Naive thymus-derived CD8-positive, alpha-beta T cell (primary cell): ENCODE data around the gene BMPER. TPM values are rescaled to one million over a fixed set of nuclear protein-coding genes. Genes with fewer than 3 reads are reported as not detected.

Experiments
- ATAC-seq, 2 donors: fragments of 150-1000 bp; cut with Tn5 transposase in 1 of 2; sonication (Bioruptor Pico), chemical (Tn5 transposase) in 1 of 2; 1 replicate in 1 of 2; 2 replicates in 1 of 2; pipeline ENCODE4 v1.10.0; 2021; ENCODE audit warnings: mild to moderate bottlenecking in 2 of 2, moderate library complexity in 2 of 2
- POLR2A ChIA-PET: fragments of 350-600 bp; sonication (Branson Sonifier 250); formaldehyde crosslinking; loops from one replicate; lab custom pipeline; 2021; ENCODE audit warnings: antibody characterized with exemption; lab: Charles Lee
- DNase-seq, 10 donors: peaks; one replicate each; pipeline versions ENCODE4 v3.0.0 to v3.0.0-alpha.2; 2020 to 2022
- H3K27ac Mint-ChIP-seq, 10 donors: one replicate each; pipeline ENCODE4 v1.8.0; 2020 to 2022; ENCODE audit warnings: mild to moderate bottlenecking in 10 of 10, mixed read lengths in 10 of 10, moderate library complexity in 4 of 10, inconsistent platforms in 1 of 10
- H3K27me3 Mint-ChIP-seq, 5 donors: one replicate each; pipeline ENCODE4 v1.8.0; 2021 to 2022; ENCODE audit warnings: mixed read lengths in 5 of 5
- H3K36me3 Mint-ChIP-seq, 3 donors: one replicate each; pipeline ENCODE4 v1.8.0; 2020 to 2022; ENCODE audit warnings: mixed read lengths in 3 of 3, mild to moderate bottlenecking in 2 of 3, inconsistent platforms in 1 of 3
- H3K4me1 Mint-ChIP-seq, 4 donors: one replicate each; pipeline ENCODE4 v1.8.0; 2021 to 2022; ENCODE audit warnings: mixed read lengths in 4 of 4
- H3K4me3 Mint-ChIP-seq, 10 donors: one replicate each; pipeline ENCODE4 v1.8.0; 2020 to 2022; ENCODE audit warnings: mild to moderate bottlenecking in 10 of 10, mixed read lengths in 10 of 10, moderate library complexity in 6 of 10, inconsistent platforms in 1 of 10
- H3K9me3 Mint-ChIP-seq, 9 donors: one replicate each; pipeline ENCODE4 v1.8.0; 2020 to 2022; ENCODE audit warnings: mixed read lengths in 9 of 9, mild to moderate bottlenecking in 3 of 9, inconsistent platforms in 1 of 9, moderate library complexity in 1 of 9
- polyA plus RNA-seq, 3 donors: library from polyadenylated mRNA; unstranded; fragments of 300-500 nt; fragmentation: Illumina TruSeq; gene quantifications; one replicate each; pipeline ENCODE4 v1.2.3, GENCODE V29; 2021
- total RNA-seq, 8 experiments: library from RNA in 2 of 8; stranded (reverse) in 2 of 8; gene quantifications; one replicate each; pipeline ENCODE4 v1.2.3 and lab custom pipeline; 2021 to 2026

Gene BMPER
- total and polyA plus RNA-seq, 5 experiments from 2014 or later, result not detected

DNA sequence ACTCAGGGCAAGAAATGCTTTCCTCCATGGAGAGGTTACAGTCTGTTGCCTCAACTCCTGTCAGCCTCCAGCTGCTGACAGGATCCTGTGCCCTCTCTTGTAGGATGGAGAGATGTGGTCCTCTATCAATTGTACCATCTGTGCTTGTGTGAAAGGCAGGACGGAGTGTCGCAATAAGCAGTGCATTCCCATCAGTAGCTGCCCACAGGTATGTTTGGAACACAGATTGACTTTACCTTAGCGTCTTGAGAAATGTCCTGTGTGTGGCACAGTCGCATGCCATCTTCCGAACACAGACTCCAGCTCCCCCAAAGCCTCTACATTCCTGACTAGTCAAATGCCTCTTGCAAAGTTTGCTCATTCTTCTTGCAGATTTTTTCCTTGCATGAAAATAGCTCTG lies 152.6 kb downstream of the BMPER start:
- Mint-ChIP-seq H3K9me3 (peaks cover 0 to 4% (median 0%) of the 10 kb centered on the region in 9 donors), H3K36me3 (no peaks in the 10 kb centered on the region), H3K4me3 (no peak overlapping the region), H3K27ac (no peak overlapping the region), H3K4me1 (no peaks in the 10 kb centered on the region), H3K27me3 (peaks cover 0 to 9% (median 1%) of the 10 kb centered on the region in 5 donors)
- POLR2A ChIA-PET, result no interaction called here
- ATAC-seq (no peak), DNase-seq (no peak)

- POLR2A ChIA-PET, result no interaction called here
Observed at GRCh38 chr7:34058801-34059135, 153.4 kb downstream of the BMPER start.

GRCh38 chr7:34059136-34059828 lies 153.9 kb downstream of the BMPER start:
- no peaks in the 10 kb centered on the region for H3K36me3 Mint-ChIP-seq
- peaks cover 0 to 3% (median 0%) of the 10 kb centered on the region in 9 donors for H3K9me3 Mint-ChIP-seq
- peaks cover 0 to 9% (median 1%) of the 10 kb centered on the region in 5 donors for H3K27me3 Mint-ChIP-seq
- POLR2A ChIA-PET, result no interaction called here
- ATAC-seq (no peak), DNase-seq (no peak)
- no peaks in the 10 kb centered on the region for H3K4me1 Mint-ChIP-seq
- no peak overlapping the region for H3K4me3 Mint-ChIP-seq
- H3K27ac Mint-ChIP-seq, result no peak overlapping the region

More at GRCh38 chr7:34058801-34059135, 153.4 kb downstream of the BMPER start:
- no peaks in the 10 kb centered on the region for H3K4me1 Mint-ChIP-seq
- no peak overlapping the region for H3K4me3 Mint-ChIP-seq
- no peak for DNase-seq
- H3K27ac Mint-ChIP-seq, result no peak overlapping the region
- H3K9me3 Mint-ChIP-seq, result peaks cover 0 to 4% (median 0%) of the 10 kb centered on the region in 9 donors
- no peaks in the 10 kb centered on the region for H3K36me3 Mint-ChIP-seq
- ATAC-seq, result no peak
- peaks cover 0 to 9% (median 1%) of the 10 kb centered on the region in 5 donors for H3K27me3 Mint-ChIP-seq

GRCh38 chr7:34060196-34060947 lies 155.0 kb downstream of the BMPER start:
- POLR2A ChIA-PET, result no interaction called here
- Mint-ChIP-seq H3K4me1 (no peaks in the 10 kb centered on the region), H3K27ac (no peak overlapping the region), H3K36me3 (no peaks in the 10 kb centered on the region), H3K9me3 (peaks cover 0 to 5% (median 0%) of the 10 kb centered on the region in 9 donors), H3K4me3 (no peak overlapping the region), H3K27me3 (peaks cover 0 to 12% (median 1%) of the 10 kb centered on the region in 5 donors)
- DNase-seq (no peak), ATAC-seq (no peak)

- Mint-ChIP-seq H3K27ac (no peak overlapping the region), H3K27me3 (peaks cover 0 to 12% (median 0%) of the 10 kb centered on the region in 5 donors), H3K4me3 (no peak overlapping the region), H3K4me1 (no peaks in the 10 kb centered on the region), H3K9me3 (peaks cover 0 to 5% (median 0%) of the 10 kb centered on the region in 9 donors), H3K36me3 (no peaks in the 10 kb centered on the region)
- ATAC-seq (no peak), DNase-seq (no peak)
- POLR2A ChIA-PET, result no interaction called here
Observed at GRCh38 chr7:34061149-34061548, 155.8 kb downstream of the BMPER start.

GRCh38 chr7:34062341-34062740 lies 157.0 kb downstream of the BMPER start:
- H3K27me3 Mint-ChIP-seq, result peaks cover 0 to 12% (median 2%) of the 10 kb centered on the region in 5 donors
- POLR2A ChIA-PET, result no interaction called here
- no peaks in the 10 kb centered on the region for H3K36me3 Mint-ChIP-seq
- DNase-seq (no peak), ATAC-seq (no peak)
- peak overlapping the region in 1 of 10 donors; percentile 30 for H3K27ac Mint-ChIP-seq
- H3K4me1 Mint-ChIP-seq, result no peaks in the 10 kb centered on the region
- H3K9me3 Mint-ChIP-seq, result peaks cover 0 to 5% (median 0%) of the 10 kb centered on the region in 9 donors
- H3K4me3 Mint-ChIP-seq, result no peak overlapping the region

- DNase-seq (no peak), ATAC-seq (no peak)
- Mint-ChIP-seq H3K4me1 (no peaks in the 10 kb centered on the region), H3K4me3 (no peak overlapping the region), H3K27ac (peak overlapping the region in 1 of 10 donors; percentile 30), H3K36me3 (no peaks in the 10 kb centered on the region), H3K9me3 (peaks cover 0 to 5% (median 0%) of the 10 kb centered on the region in 9 donors), H3K27me3 (peaks cover 0 to 12% (median 2%) of the 10 kb centered on the region in 5 donors)
- POLR2A ChIA-PET, result no interaction called here
Observed at GRCh38 chr7:34062826-34063225, 157.5 kb downstream of the BMPER start.

DNA sequence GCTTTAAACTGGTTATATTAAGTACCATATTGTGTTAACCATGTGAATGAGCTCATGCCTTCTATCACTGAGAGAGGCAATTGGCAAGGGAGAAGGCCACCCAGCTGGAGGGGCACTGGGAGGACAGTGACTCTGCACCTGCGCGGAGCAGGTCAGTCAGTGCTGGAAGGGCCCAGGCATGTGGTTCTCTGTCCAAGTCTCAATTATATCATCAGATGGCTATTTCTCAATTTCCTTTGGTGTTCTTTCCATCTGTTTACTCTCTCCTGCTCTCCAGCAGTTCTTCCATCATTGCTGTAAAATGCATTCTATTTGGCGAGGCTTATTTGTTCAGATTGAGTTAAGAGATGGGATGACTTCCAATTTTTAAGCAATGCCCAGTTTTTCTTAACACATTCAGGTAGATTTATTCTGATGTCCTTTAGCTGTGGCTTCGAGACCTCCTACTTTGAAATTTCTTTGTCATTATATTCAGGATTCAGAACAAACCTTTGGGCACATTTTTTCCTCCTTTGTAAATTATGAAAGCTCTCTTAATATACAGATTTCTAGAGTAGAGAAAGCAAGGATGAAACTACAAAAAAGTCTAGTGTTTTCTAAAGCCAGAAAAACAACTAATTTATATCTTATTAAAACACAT lies 159.3 kb downstream of the BMPER start:
- H3K4me3 Mint-ChIP-seq, result no peak overlapping the region
- POLR2A ChIA-PET, result no interaction called here
- no peak for ATAC-seq

GRCh38 chr7:34066411-34066810 lies 161.1 kb downstream of the BMPER start:
- peaks cover 0 to 3% (median 0%) of the 10 kb centered on the region in 5 donors for H3K27me3 Mint-ChIP-seq
- POLR2A ChIA-PET, result no interaction called here
- DNase-seq (no peak), ATAC-seq (no peak)
- no peak overlapping the region for H3K4me3 Mint-ChIP-seq
- no peaks in the 10 kb centered on the region for H3K4me1 Mint-ChIP-seq
- H3K36me3 Mint-ChIP-seq, result no peaks in the 10 kb centered on the region
- no peak overlapping the region for H3K27ac Mint-ChIP-seq
- H3K9me3 Mint-ChIP-seq, result peaks cover 0 to 5% (median 0%) of the 10 kb centered on the region in 9 donors

More for the DNA sequence above, 159.3 kb downstream of the BMPER start:
- H3K27me3 Mint-ChIP-seq, result peaks cover 0 to 7% (median 0%) of the 10 kb centered on the region in 5 donors
- H3K27ac Mint-ChIP-seq, result no peak overlapping the region
- no peaks in the 10 kb centered on the region for H3K4me1 Mint-ChIP-seq
- H3K36me3 Mint-ChIP-seq, result no peaks in the 10 kb centered on the region
- peaks cover 0 to 5% (median 0%) of the 10 kb centered on the region in 9 donors for H3K9me3 Mint-ChIP-seq
- DNase-seq, result no peak

GRCh38 chr7:34067005-34067778 lies 161.9 kb downstream of the BMPER start:
- Mint-ChIP-seq H3K27ac (no peak overlapping the region), H3K4me3 (no peak overlapping the region), H3K9me3 (peaks cover 0 to 5% (median 0%) of the 10 kb centered on the region in 9 donors), H3K36me3 (peaks cover 0 to 4% (median 0%) of the 10 kb centered on the region in 3 donors), H3K27me3 (peaks cover 0 to 3% (median 2%) of the 10 kb centered on the region in 5 donors), H3K4me1 (no peaks in the 10 kb centered on the region)
- DNase-seq (no peak), ATAC-seq (no peak)
- POLR2A ChIA-PET, result no interaction called here

DNA sequence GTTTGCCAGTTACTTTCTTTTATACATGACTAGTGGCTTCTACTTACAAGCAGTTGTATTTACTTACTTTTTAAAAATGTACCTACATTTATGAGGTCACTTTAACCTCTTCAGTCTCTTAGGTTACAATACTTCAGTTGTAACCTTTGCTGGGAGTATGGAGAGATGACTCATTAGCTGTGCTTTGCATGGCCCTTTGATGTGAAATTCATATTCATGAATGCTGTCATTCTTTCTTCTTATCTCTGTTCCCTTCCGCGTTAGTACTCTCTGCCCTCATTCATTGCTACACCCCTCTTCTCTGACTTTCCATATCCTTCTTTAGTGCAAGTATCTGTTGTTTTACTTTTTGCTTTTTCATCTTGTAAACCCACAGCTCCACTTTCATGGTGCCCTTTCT lies 164.3 kb downstream of the BMPER start:
- Mint-ChIP-seq H3K4me1 (no peaks in the 10 kb centered on the region), H3K4me3 (no peak overlapping the region), H3K27me3 (peaks cover 0 to 10% (median 9%) of the 10 kb centered on the region in 5 donors), H3K36me3 (peaks cover 0 to 4% (median 0%) of the 10 kb centered on the region in 3 donors), H3K9me3 (peaks cover 0 to 8% (median 0%) of the 10 kb centered on the region in 9 donors), H3K27ac (no peak overlapping the region)
- ATAC-seq (no peak), DNase-seq (no peak)
- POLR2A ChIA-PET, result no interaction called here
